ENCODE results near the gene GOT1.

GOT1 gene

DNA sequence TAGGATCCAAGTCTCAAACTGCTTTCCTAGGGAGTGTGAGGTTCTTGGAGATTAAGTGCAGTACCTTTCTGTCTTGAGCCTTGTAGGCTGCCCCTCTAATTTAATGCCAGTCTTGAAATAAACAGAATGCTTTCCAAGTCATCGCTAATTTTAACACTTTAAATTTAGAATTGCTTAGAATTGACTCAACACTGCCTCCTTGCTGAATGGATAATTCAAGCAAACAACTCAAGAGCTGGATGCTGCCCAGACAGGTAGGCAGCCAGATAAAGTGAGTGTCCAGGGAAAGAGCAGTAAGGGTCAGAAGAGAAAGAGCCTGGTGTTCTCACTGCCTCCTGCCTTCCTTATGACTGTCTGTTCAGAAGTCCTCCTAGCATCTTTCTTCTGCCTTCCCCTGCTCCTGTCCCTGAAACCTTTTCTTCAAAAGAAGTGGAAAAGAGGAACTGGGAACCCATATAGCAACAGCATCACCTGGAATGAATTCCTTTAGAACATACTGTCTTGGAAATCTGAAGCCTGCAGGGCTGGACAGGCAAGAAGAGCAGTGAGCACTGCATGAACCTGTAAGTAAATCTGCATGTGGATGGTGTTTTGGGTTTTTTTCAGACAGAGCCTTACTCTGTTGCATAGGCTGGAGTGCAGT is 3.1 kb upstream of the GOT1 start:
- no peak for DNase-seq (ENCODE audit: low read depth)

DNA sequence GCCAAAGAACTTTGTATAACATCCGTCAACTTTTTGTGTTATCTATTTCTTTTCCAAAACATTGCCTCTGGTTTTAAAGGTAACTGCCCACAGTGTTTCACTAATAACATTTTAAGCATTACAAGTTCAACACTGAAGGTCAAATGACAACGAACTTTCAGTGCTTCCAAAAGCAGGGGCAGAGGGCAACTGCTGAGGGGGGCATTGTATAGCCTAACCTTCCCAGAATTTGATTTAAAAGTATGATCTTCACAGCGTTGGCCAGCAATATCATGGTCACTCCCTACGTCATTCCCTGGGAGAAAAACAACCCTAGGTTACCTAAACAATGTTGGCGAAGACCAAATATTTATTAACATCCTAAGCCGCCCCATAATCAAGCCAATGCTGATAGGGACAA is 2.5 kb upstream of the GOT1 start:
- DNase-seq (ENCODE audit: low read depth): no peak

DNA sequence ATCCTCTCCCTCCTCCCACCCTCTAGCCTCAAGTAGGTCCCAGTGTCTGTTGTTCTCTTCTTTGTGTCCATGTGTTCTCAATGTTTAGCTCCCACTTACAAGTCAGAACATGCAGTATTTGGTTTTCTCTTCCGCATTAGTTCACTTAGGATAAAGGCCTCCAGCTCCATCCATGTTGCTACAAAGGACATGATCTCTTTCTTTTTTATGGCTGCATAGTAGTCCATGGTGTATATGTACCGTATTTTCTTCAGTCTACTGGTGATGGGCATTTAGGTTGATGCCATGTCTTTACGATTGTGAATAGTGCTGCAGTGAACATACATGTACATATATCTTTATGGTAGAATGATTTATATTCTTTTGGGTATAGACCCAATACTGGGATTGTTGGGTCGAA is 1.6 kb upstream of the GOT1 start:
- DNase-seq (ENCODE audit: low read depth): no peak

DNA sequence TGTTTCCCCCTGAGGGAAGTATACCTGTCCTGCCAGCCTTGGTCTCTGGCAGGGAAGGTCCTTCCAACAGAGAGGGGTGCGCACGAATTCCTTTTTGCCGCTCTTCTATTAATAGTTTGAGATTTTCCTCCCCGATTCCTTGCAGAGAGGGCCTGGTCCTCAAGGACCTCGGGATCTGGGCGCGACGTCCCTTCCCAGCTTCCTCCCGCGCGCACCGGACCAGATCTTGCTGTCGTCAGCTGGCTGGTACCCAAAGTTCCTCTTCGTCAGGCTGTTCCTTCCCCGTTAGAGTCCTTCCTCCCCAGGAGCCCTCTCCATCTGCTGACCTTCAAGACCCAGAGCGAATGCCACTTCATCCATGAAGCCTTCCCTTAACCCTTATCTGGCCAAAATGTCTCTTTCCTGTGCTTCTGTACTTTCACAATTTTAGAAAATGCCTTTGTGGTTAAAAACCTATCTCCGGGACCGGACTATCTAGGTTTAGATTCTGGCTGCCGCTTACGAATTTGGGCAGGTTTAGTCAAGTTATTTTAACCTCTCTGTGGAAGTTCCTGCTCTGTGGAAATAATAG is 851 bp upstream of the GOT1 start:
- no peak for DNase-seq (ENCODE audit: low read depth)

DNA sequence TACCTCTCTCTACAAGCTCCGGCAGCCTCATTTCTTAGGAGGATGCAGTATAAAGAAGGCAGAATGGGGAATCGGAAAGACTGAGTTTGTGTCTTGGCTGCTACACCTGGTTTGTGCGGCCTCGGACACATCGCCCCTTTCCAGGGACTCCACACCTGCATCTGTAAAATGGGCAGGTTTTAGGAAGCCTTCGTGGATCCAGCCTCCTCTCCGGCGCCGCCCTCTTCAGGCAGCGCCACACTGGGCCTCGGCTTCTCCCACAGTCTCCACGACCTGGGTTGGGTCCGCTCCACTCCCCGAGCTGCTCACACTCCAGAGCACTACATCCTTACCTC is 341 bp downstream of the GOT1 start:
- no peak for DNase-seq (ENCODE audit: low read depth)

DNA sequence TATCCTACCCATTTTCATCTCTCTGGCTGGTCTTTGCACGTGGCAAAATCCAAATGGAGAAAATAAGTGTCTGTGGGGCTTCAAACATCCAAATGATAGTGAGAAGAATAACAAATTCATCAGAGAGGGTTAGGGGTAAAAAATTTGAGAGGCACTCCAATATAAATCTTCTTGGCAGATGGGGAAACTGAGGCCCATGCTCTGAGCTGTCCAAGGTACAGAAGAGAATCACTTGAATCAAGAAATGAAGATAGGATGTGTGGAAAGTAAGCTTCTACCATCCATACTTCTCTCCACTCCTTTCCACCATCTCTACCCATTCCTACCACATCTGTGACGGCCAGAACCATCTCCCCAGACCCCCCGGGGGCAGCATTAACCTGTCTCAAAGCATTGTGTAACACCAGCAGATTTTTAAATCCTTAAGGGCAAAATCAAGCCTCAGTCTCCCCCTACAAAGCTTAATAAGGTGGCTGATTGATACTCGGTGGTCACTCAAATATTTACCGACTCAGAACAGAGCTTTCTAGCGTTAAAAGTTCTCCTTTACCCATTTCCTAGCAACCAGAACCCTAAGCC is 818 bp downstream of the GOT1 start:
- DNase-seq (ENCODE audit: low read depth): no peak

DNA sequence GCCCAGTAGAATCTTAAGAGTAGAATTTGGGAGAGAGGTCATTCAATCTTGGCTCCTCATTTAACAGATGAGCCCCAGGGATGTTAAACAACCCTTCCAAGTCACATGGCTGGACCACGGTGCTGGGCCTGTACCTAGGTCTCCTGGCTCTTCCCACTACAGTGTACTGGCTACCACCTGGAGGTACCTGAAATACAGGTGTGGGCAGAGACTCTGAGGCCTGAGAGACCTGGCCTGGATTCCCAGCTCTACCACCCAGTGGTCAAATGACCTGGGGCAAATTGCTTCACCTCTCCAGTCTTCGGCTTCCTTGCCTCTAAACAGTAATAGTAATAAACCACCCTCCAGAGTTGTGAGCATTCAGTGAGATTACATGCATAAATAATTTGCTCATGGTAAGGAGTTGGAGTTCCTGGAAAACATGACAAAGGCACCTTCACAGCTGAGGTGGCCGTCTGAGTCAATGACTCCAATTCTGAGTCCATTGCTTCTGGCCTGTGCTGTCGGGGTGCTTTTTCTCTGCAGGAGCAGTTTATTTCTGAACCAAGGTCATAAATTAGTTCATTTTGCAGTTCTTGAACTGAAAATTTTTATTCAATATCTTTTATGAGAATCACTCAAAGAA is 2.7 kb downstream of the GOT1 start:
- no peak for DNase-seq (ENCODE audit: low read depth)

DNA sequence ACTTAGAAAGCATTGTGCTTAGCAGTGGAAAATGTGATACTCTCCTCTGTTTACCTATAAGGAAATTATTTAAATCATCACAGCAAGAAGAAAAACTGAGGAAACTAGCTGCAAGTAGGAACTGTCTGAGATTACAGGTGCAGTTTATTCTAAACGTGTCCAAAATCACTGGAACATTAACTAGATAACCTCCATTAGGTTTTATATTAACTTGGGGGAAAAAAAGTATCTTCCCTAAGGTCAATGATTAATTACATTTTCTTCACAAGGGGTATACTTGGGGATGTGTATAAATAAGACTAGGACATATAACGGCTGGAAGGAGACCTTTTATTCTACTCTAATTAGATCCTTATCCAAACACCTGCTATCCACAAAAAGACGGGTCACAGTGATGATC is 3.7 kb downstream of the GOT1 start:
- no peak for DNase-seq (ENCODE audit: low read depth)

DNA sequence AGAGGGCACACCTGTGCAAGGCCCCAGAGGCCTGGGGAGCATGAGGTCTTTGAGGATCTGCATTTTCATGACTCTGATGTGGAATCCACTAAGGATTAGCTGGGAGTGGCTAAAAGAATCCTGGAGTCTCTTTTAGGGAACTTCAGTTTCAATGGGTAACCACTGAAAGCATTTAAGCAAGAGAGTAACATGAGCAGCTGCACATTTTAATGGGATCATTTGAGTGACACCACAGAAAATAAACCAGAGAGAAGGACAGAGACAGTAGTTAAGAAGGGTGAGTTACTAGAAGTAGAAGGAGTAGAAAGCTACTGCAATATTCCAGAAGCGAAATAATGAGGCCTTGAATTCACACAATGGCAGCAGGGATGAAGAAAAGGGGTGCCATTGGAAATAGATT is 5.2 kb downstream of the GOT1 start:
- DNase-seq (ENCODE audit: low read depth): no peak

DNA sequence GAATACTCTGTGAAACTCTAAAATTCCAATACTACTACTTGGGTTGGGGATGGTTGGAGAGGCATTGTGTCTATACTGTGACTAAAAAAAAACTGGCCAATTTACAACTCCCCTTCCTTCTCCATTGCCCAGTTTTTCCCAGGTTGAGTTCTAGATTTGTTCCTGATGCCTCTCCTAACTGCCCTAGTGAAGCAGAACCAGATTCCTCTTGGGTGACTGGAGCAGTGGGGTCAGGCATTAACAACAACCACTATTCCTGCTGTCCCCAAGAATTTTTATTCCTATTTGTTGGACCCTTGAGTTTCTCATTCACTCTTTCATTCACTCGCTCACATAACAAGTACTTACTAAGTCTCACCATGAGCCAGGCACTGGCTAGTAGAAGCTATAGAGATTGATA is 5.8 kb downstream of the GOT1 start:
- no peak for DNase-seq (ENCODE audit: low read depth)

DNA sequence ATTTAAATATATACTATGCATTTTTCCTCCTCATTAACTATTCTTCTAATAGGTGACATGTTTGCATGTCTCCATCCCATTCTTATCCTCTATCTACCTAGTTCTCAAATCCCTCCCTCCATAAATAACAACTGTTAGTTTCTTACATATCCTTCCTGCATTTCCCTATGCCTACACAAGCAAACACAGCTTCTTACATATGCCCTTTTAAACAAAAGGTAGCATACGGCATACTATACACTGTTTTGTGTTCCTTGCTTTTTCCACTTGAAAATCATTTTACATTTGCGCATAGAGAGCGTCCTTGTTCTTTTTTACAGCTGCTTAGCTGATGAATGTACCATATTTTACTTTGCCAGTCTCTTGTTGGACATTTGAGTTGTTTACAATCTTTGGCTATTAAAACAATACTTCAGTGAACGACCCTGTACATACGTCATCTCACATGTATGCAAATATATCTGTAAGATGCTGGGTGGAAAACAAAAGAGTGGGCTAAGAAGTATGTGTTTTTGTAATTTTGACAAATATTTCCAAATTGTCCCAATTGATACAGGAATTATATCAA is 7.8 kb downstream of the GOT1 start:
- no peak for DNase-seq (ENCODE audit: low read depth)

DNA sequence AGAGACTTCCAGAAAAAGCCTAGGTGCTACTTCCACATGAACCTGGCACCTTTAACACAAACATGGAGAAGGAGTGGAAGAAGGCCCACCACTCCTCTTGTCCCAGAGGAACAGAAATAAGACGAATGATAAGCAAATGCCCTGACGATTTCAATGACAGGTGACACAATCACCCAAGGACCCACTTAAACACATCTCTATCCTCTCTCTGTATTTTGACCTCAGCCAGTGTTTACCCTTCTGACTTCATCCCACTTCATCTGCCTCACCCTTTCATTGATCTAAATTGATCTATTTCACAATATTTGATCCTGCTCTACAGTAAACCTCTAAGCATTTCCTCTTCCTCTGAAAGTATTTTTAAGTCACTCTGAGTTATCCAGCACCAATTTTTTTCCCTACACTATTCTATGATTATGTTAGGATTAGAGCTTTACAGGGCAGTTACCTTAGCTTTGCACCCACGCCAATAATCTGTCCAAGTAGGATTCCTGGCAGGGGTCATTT is 9.1 kb downstream of the GOT1 start:
- DNase-seq (ENCODE audit: low read depth): no peak

DNA sequence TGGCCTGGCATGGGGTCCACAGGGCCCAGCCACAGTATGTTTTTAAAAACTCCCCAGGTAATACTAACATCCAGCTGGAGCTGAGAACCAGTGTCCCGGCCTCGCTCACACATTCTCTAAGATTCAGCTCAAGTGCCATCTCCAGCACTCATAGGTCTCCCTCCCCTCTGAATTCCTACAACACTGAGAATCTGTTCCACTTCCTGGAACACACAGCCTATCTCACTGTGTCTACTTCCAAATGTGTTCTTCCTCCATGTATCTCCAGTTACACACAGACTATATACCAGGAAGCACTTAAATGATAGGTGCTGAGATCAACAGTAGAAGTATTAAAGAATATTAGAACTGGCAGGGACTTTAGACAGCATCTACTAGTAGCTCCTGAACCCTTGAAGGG is 10.7 kb downstream of the GOT1 start:
- no peak for DNase-seq (ENCODE audit: low read depth)

DNA sequence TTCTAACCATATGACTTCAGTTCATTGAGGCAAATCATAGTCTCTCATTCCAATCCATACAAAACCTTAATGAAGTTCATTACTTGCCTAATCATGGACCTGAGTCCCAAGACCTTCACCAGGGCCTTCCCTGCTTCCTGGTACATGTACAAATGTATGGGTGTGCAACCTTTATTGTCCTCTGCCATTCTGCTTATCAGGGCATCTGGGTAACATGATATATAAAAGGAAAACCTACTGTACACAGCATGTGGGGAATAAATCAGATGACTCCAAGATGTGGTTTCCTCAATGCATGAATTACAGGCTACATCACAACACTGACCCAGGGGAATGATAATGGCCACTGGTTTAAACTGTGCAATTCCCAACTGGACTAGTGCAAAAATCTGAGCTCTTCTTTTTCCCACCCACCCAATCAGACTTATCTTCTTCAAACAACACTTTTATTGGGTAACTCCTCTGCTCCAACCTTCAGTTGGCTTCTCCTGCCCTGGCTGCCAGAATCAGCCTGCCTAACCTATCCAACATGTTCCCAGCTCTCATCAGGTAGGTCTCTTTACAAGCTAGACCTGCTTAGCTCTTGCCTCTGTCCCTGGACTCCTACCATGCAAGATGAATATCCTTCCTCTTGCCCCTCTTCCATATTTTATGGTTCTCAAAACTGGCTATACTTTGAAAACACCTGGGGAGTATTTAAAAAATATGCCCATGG is 11.4 kb downstream of the GOT1 start:
- no peak for DNase-seq (ENCODE audit: low read depth)

DNA sequence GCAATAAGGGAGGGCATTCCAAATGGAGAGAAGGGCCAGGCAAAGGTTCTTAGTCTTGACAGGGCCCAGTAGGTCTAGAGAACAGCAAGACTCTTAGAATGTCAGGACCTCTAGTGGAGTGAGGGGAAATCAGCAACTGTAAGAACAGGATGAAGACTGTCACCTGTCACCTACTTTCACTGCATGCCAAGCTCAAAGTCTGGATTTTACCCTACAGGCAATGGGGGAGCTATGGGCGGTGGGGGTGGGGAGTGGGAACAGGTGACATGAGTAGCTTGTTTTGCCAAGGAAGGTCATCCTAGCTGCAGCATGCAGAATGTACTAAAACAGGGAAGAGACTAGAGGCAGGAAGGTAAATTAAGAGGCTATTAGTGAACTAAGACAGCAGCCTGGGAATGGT is 18.3 kb downstream of the GOT1 start:
- DNase-seq (ENCODE audit: low read depth): no peak

DNA sequence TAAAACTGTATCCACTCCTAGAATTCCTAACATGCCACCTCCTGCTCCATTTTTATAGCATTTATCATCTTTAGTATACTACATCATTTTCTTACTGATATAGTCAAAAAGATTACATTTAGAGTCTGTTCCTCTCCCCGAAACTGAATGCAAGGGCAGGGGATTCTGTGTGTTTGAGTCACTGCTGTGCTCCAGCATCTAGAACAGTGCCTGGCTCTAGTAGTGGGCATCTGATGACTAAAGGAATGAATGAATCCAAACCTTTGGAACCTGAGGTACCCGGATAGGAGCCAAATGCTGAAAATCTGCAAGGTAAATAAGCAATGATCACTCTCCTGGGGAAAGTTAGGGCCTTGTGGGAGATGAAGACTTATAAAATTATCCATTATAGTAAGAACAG is 18.9 kb downstream of the GOT1 start:
- no peak for DNase-seq (ENCODE audit: low read depth)

DNA sequence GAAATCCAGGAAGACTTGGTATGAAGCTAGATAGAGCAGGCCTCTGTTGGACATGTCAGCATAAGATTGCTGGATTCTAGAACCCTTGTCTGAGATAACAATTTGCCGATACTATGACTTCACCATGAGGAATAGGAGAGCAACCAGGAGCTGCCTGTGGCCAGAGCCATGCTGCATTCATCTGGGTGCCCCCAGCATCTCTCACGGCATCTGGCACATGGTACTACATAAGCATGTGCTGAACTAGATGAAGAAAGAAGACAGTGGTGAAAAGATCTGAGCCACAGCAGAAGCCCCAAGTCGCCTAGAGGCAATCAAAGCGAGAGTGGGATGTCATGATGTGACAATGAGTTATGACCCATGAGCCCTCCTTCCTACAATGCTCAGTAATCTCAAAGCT is 19.5 kb downstream of the GOT1 start:
- no peak for DNase-seq (ENCODE audit: low read depth)

DNA sequence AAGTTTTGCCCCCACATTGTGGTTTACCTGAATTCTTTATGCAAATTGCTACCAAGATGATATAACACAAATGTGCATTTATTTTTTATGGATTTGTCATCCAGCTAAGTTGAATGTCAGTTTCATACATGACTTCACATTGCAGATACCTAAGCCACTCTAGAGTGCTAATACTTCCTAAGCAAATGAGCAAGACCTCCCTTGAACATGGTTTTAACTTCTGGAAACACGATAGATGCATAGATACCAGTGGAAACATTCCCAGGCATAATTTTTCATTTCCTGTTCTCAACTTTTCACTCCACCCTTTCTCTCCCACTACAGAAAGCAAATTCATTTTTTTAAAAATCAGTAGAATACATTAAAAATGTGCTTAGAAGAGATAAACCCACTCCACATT is 20.3 kb downstream of the GOT1 start:
- no peak for DNase-seq (ENCODE audit: low read depth)

DNA sequence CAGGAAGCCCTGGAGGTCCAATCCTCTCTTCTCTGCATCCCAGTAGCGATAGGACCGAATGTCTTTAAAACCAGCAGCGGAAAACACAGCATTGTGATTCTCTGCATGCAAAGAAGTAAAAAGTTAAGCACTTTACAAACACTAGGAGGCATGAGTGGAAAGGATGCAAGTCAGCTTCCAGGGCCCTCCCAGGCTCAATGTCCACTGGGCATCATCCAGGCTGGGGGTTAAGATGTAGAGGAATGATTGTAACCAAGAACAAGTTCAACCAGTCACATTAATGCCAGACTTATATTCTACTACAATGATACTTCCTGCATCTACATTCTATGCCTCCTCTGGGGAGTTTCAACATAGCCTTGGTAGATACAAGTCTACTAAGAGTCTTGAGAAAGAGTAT is 24.3 kb downstream of the GOT1 start:
- DNase-seq (ENCODE audit: low read depth): no peak

DNA sequence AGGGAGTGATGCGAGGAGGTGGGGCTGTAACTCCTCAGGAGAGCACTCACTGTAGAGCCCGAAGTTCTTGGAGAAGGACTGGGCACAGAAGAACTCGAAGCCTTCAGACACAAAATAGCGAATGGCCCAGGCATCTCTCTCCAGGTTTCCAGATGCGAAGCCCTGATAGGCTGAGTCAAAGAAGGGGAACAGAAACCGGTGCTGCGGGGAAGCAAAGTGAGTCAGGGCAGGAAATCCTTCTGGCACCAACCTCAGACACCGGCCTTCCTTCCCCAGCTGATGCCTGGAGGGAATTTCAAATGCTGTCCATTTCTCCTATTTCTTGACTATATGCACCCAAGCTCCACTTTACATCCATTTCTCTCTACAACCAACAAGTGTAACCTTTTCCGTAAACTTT is 26.8 kb downstream of the GOT1 start:
- DNase-seq (ENCODE audit: low read depth): no peak

DNA sequence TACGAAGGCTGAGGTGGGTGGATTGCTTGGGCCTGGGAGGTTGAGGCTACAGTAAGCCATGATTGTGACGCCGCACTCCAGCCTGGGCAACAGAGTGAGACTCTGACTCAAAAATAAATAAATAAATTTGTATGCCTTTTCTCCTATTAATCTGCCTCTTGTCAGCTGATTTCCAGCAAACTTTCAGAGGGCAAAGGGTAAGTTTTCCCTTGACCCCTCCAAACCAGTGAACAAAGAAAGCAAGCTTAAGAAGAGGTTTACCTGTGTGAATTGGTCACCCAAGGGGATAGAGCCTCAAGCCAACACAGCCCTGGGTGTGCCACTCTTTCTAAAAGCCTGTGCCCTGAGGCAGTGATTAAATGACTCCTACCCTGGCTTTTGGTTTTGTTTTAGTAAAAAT is 30.8 kb downstream of the GOT1 start:
- DNase-seq (ENCODE audit: low read depth): no peak

DNA sequence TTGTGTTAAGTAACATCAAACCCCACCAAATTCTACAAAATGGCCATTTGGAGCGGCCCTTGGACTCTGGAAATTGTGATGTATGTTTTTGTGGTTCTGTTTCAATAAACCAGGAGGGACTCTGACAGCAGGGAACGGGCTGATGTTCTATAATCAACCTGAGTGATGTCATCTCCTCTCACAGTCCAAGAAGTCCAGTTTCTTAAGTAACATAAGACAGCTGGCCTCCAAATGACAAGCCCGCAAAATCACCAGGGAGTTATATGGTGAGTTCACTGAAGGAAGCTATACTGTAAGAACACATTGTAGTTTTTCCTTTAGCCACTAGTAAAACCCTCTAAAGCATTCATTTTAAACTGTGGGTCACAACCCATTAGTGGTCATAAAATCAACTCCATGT is 34.0 kb downstream of the GOT1 start:
- no peak for DNase-seq (ENCODE audit: low read depth)

All from stimulated activated CD8-positive, alpha-beta memory T cell treated with anti-CD3 and anti-CD28 coated beads, Interleukin-4, amount 100 ng/mL, for 24 hours (primary cell).